CD4-positive, alpha-beta T cell treated with Interleukin-17A for 1 hour (primary cell): ENCODE results near the gene MEI4.
"Not testable (repeated sequence)": the region's sequence is repeated elsewhere in the genome, so short reads cannot be mapped to it uniquely, and the experiment has no call there.

ENCODE experiments used
- DNase-seq: peaks from one replicate; pipeline ENCODE4 v3.0.0-alpha.2; 2020

MEI4 gene

GRCh38 chr6:77683515-77683914 lies 30.7 kb downstream of the MEI4 start:
- no peak for DNase-seq

DNA sequence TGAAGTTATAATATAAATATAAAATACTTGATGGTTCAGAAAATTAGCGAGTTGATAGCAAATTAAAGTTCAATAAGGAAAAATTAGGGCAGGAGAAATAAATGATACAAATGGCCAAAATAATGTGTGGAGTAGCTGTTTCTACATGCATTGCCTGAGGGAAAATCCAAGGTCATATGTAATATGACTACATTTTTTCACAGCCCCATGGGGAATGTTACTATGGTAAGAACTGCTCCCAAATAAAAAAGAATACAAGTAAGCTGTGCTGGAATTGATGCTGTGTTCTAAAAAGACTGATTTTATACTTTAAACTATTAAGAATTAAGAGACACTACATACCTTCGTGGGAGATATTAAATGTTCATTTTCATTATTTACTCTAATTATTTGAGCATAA lies 34.1 kb downstream of the MEI4 start:
- no peak for DNase-seq

- DNase-seq = no peak
These were observed 35.8 kb downstream of the MEI4 start for GRCh38 chr6:77688649-77689048.

GRCh38 chr6:77700095-77700494 lies 47.3 kb downstream of the MEI4 start:
- DNase-seq = not testable (repeated sequence)

DNA sequence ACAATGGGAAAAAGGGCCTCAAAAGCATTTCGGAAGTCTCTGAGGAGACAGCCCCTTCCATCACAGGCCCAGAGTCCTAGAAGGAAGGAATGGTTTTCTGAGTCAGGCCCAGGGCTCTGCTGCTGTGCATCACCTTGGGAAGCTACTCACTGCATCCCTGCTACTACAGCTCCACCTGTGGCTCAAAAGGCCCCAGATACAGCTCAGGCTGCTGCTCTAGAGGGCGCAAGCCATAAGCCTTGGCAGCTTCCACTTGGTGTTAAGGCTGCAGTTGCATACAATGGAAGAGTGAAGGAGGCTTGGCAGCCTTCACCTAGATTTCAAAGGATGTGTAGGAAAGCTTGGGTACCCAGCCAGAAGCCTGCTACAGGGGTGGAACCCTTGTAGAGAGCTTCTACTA lies 54.8 kb downstream of the MEI4 start:
- DNase-seq = no peak

- no peak for DNase-seq
These were observed 62.7 kb downstream of the MEI4 start for GRCh38 chr6:77715588-77715987.

DNA sequence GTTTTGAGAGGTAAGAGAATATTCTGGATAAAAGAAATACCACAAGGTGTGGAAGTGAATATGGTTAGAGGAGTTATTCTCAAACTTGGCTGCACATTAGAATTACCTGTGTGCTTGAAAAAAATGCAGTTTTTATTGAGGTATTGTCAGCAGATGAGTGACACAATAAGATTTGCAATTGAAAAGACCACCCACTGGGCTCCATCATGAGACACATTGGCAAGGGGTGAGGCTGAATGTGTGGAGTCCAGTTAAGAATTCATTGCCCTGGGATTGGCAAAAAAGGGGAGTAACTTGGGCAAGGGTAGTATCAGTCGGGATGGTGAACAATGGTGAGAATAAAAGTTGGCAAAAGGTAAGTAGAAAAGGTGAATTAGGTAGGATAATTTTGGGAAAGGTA lies 63.5 kb downstream of the MEI4 start:
- DNase-seq = no peak

- not testable (repeated sequence) for DNase-seq
These were observed 83.2 kb downstream of the MEI4 start for GRCh38 chr6:77736010-77736409.

GRCh38 chr6:77740380-77740779 lies 87.5 kb downstream of the MEI4 start:
- no peak for DNase-seq

DNA sequence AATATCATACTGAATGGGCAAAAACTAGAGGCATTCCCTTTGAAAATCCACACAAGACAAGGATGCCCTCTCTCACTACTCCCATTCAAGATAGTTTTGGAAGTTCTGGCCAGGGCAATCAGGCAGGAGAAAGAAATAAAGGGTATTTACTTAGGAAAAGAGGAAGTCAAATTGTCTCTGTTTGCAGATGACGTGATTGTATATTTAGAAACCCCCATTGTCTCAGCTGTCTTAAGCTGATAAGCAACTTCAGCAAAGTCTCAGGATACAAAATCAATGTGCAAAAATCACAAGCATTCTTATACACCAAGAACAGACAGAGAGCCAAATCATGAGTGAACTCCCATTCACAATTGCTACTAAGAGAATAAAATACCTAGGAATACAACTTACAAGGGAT lies 99.3 kb downstream of the MEI4 start:
- not testable (repeated sequence) for DNase-seq

- DNase-seq = no peak
These were observed 109.5 kb downstream of the MEI4 start for GRCh38 chr6:77762386-77762785.

GRCh38 chr6:77763124-77763523 lies 110.3 kb downstream of the MEI4 start:
- DNase-seq = no peak

DNA sequence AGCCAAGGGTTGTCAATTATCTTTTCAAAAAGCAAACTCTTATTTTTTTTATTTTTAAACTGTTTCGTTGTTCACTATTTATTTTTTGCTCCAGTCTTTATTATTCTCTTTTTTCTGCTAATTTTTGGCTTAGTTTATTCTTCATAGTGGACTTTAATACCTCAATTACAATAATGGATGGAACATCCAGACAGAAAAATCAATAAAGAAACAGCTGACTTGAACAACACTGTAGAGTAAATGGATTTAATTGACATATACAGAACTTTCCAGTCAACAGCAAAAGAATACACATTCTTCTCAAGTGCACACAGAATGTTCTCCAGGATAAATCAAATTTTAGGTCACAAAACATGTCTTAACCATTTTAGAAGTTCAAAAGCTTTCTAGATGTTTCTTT lies 111.5 kb downstream of the MEI4 start:
- DNase-seq = no peak

DNA sequence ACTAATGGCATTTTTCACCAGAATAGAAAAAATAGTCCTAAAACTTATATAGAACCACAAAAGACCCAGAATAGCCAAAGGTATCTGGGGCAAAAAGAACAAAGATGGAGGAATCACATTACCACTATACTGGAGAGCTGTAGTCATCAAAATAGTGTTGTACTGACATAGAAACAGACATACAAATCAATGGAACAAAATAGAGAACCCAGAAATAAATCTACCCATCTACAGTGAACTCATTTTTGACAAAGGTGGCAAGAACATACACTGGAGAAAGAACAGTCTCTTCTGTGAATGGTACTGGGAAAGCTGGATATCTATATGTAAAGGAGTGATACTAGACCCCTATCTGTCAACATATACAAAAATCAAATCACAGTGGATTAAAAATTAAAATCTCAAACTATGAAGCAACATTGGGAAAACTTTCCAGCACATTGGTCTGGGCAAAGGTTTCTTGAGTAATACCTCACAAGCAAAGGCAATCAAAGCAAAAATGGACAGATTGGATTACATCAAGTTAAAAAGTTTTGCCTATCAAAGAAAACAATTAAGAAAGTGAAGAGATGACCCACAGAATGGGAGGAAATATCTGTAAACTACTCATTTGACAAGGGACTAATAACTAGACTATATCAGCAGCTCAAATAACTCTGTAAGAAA lies 120.5 kb downstream of the MEI4 start:
- DNase-seq = no peak

DNA sequence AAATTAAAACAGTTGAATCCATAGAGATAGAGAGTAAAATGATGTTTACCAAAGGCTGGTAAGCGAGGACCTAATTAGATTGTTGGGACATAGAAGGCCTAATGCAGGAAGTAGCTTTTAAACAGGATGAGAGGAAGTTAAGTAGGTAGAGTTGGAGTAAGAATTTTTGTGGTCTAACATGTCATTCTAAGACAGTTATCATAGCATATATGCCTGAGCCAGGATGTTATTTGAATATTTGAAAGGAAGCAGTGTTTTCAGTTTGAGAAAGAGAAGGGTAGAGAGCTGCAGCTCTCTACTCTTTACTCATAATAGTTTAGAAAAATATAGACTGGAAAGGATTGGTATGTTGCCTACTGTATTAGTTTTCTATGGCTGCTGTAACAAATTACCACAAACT lies 121.6 kb downstream of the MEI4 start:
- DNase-seq = no peak

GRCh38 chr6:77776441-77776840 lies 123.6 kb downstream of the MEI4 start:
- DNase-seq = no peak

GRCh38 chr6:77778527-77778926 lies 125.7 kb downstream of the MEI4 start:
- no peak for DNase-seq

DNA sequence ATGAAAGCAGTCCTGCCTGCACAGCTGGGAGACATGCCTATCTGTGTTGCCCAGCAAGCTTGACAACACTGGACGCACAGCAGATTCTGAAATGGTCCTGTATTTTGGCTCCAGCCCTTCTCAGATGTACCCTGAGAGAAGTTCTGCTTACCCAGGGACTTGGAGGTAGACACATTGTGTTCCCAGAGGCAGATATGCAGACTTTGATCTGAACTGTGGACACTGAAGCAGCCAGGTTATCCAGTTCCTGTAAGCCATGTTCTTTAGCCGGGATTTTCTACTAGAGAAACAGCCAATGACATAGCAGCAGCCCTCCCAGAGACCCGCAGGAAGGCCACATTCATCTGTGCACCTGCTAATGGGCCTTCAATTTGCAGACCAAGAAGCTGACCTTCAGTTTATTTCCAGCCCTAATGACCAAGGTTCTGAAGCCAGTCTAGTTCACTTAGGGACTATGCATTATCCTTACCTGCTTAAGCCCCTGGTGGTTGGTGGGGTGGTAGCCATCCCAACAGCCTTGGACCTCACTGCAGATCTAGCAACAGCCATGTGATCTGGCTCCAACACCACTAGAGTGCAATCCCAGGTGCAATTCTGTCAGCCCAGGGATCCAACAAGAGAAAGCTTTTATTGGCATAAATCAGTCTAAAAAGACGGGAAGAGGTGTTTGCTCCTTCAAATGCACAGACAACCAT lies 134.2 kb downstream of the MEI4 start:
- DNase-seq = no peak

- DNase-seq = no peak
These were observed 144.3 kb downstream of the MEI4 start for GRCh38 chr6:77796824-77797809.

DNA sequence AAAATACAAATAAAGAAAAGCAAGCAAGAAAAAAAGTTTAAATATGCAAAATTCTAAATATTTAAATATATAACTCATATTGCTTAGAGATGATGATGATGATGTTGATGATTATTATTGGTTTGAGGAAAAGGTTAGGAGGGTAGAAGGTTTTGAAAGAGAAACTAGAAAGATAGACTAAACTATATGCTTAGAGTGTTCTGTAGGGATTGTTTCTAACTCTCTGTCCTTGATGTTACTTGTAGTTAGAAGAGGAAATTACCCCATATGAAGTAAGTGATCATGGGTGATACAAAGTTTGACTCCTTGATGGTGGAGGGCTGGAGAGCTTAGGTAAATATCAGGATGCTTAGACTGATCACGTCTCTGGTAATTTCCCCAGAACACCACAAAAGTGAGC lies 159.5 kb downstream of the MEI4 start:
- DNase-seq = no peak

GRCh38 chr6:77813090-77813489 lies 160.3 kb downstream of the MEI4 start:
- no peak for DNase-seq

GRCh38 chr6:77814119-77814518 lies 161.3 kb downstream of the MEI4 start:
- DNase-seq = no peak

GRCh38 chr6:77815531-77815930 lies 162.7 kb downstream of the MEI4 start:
- DNase-seq = no peak
